Gastrocnemius medialis (tissue), 4 donors: ENCODE data around the gene ZNF440.

ENCODE experiments used
- CTCF ChIP-seq, 5 experiments: fragments of 450-650 bp in 3 of 5; fragments of 200-600 bp in 2 of 5; sonication (generic) in 2 of 5; IDR thresholded peaks in 4 of 5; conservative IDR thresholded peaks in 1 of 5; 1 replicate in 4 of 5; 2 replicates in 1 of 5; pipeline ENCODE4 v1.5.1; 2016 to 2019; ENCODE audit warnings: antibody characterized with exemption in 5 of 5, mild to moderate bottlenecking in 3 of 5, moderate library complexity in 3 of 5
- POLR2A ChIP-seq, 2 donors: fragments of 450-650 bp; IDR thresholded peaks; one replicate each; pipeline ENCODE4 v1.6.1; 2017; ENCODE audit warnings: antibody characterized with exemption in 2 of 2, mild to moderate bottlenecking in 2 of 2, moderate library complexity in 2 of 2

- no peak for TF ChIP-seq CTCF (IDR thresholded peaks at IDR 0.05 in 4 of 5, conservative IDR thresholded peaks at IDR 0.05 in 1 of 5)
- TF ChIP-seq POLR2A (IDR thresholded peaks at IDR 0.05), result no peak
Measured at GRCh38 chr19:11872624-11873023, 58.6 kb downstream of the ZNF440 start.
